ENCODE measurements around the gene ZNF649. TPM values are rescaled to one million over a fixed set of nuclear protein-coding genes. Genes with fewer than 3 reads are reported as not detected.

The ZNF649 gene
- total RNA-seq, 1 donor from 2014 or later = 27.4 TPM

- intact Hi-C loops (cut with micrococcal nuclease) = loop anchor here (1.0 to 5.0 kb wide), 4 partner anchors 16 to 142 kb away; partner anchors contain the start of genes ZNF350, ZNF432 and ZNF613
- Mint-ChIP-seq H3K27me3 (peaks cover 16% of the 10 kb centered on the region), H3K4me1 (peaks cover 24% of the 10 kb centered on the region), H3K9me3 (peaks cover 45% of the 10 kb centered on the region), H3K27ac (peak overlapping the region; percentile 98), H3K4me3 (peak overlapping the region; percentile 99), H3K36me3 (ENCODE audit: low read depth) (peaks cover 50% of the 10 kb centered on the region)
- CTCF ChIA-PET = no interaction called here
- no peak for DNase-seq
- TF ChIP-seq, protein P1, sequence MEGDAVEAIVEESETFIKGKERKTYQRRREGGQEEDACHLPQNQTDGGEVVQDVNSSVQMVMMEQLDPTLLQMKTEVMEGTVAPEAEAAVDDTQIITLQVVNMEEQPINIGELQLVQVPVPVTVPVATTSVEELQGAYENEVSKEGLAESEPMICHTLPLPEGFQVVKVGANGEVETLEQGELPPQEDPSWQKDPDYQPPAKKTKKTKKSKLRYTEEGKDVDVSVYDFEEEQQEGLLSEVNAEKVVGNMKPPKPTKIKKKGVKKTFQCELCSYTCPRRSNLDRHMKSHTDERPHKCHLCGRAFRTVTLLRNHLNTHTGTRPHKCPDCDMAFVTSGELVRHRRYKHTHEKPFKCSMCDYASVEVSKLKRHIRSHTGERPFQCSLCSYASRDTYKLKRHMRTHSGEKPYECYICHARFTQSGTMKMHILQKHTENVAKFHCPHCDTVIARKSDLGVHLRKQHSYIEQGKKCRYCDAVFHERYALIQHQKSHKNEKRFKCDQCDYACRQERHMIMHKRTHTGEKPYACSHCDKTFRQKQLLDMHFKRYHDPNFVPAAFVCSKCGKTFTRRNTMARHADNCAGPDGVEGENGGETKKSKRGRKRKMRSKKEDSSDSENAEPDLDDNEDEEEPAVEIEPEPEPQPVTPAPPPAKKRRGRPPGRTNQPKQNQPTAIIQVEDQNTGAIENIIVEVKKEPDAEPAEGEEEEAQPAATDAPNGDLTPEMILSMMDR (IDR thresholded peaks at IDR 0.05) = no peak
- POLR2A ChIA-PET = no interaction called here
- ATAC-seq (ENCODE audit: low read depth) = peak; percentile 9
Measured at GRCh38 chr19:51905206-51905605, 389 bp upstream of the ZNF649 start.

- Mint-ChIP-seq H3K9me3 (peaks cover 42% of the 10 kb centered on the region), H3K4me3 (peak overlapping the region; percentile 99), H3K27me3 (peaks cover 13% of the 10 kb centered on the region), H3K4me1 (peaks cover 24% of the 10 kb centered on the region), H3K27ac (no peak overlapping the region), H3K36me3 (ENCODE audit: low read depth) (peaks cover 70% of the 10 kb centered on the region)
- ATAC-seq (ENCODE audit: low read depth) (no peak), DNase-seq (no peak)
- ChIA-PET POLR2A (interaction anchor here (0.5 kb wide), 1 partner anchor 410 kb away, joined by 3 read pairs; no protein-coding TSS in a partner anchor), CTCF (no interaction called here)
- intact Hi-C loops (cut with micrococcal nuclease) = loop anchor here (5.0 kb wide), 1 partner anchor 104 kb away; the partner anchor contains the start of gene ZNF615
- TF ChIP-seq, protein P1 (IDR thresholded peaks at IDR 0.05) = no peak
Measured at GRCh38 chr19:51903192-51903591, 1.6 kb downstream of the ZNF649 start.

GRCh38 chr19:51901860-51902259 lies 3.0 kb downstream of the ZNF649 start:
- Mint-ChIP-seq H3K9me3 (peaks cover 40% of the 10 kb centered on the region), H3K4me3 (no peak overlapping the region), H3K4me1 (peaks cover 24% of the 10 kb centered on the region), H3K27ac (no peak overlapping the region), H3K36me3 (ENCODE audit: low read depth) (peaks cover 80% of the 10 kb centered on the region), H3K27me3 (peaks cover 5% of the 10 kb centered on the region)
- no peak for ATAC-seq (ENCODE audit: low read depth)
- TF ChIP-seq, protein P1 (IDR thresholded peaks at IDR 0.05) = no peak
- ChIA-PET CTCF (no interaction called here), POLR2A (no interaction called here)
- intact Hi-C loops (cut with micrococcal nuclease) = loop anchor here (5.0 kb wide), 1 partner anchor 105 kb away; the partner anchor contains the start of gene ZNF615
- DNase-seq = no peak

GRCh38 chr19:51891193-51891747 lies 13.5 kb downstream of the ZNF649 start:
- Mint-ChIP-seq H3K4me3 (no peak overlapping the region), H3K9me3 (peaks cover 58% of the 10 kb centered on the region), H3K27me3 (no peaks in the 10 kb centered on the region), H3K4me1 (peaks cover 5% of the 10 kb centered on the region), H3K27ac (no peak overlapping the region), H3K36me3 (ENCODE audit: low read depth) (peaks cover 94% of the 10 kb centered on the region)
- CTCF ChIA-PET = interaction anchor here (1.4 kb wide), 1 partner anchor 35 kb away, joined by 4 read pairs; the partner anchor contains the start of gene ZNF613
- DNase-seq (no peak), ATAC-seq (ENCODE audit: low read depth) (no peak)
- TF ChIP-seq, protein P1 (IDR thresholded peaks at IDR 0.05) = no peak
- intact Hi-C loops (cut with micrococcal nuclease) = no loop called here
- POLR2A ChIA-PET = no interaction called here

GRCh38 chr19:51889934-51890333 lies 14.9 kb downstream of the ZNF649 start:
- ATAC-seq (ENCODE audit: low read depth) = no peak
- Mint-ChIP-seq H3K27ac (no peak overlapping the region), H3K36me3 (ENCODE audit: low read depth) (peaks cover 91% of the 10 kb centered on the region), H3K9me3 (peaks cover 53% of the 10 kb centered on the region), H3K4me3 (no peak overlapping the region), H3K4me1 (peaks cover 5% of the 10 kb centered on the region), H3K27me3 (no peaks in the 10 kb centered on the region)
- intact Hi-C loops (cut with micrococcal nuclease) = loop anchor here (2.0 kb wide), 1 partner anchor 15 kb away; the partner anchor contains the start of gene ZNF649
- ChIA-PET CTCF (no interaction called here), POLR2A (interaction anchor here (0.6 kb wide), 1 partner anchor 120 kb away, joined by 5 read pairs; no protein-coding TSS in a partner anchor)
- no peak for DNase-seq
- TF ChIP-seq, protein P1 (IDR thresholded peaks at IDR 0.05) = no peak
